Breast epithelium (tissue), 4 donors: Measurements from ENCODE around the gene MAST4. TPM values are rescaled to one million over a fixed set of nuclear protein-coding genes. Genes with fewer than 3 reads are reported as not detected.

ENCODE experiments used
- DNase-seq, 2 donors: peaks; one replicate each; pipeline ENCODE4 v3.0.0-alpha.2; 2019; ENCODE audit warnings: low spot score in 2 of 2
- H3K27ac ChIP-seq, 2 donors: fragments of 200-600 bp; sonication (generic) in 1 of 2; one replicate each; pipeline ENCODE4 v1.5.1; 2016 to 2019; ENCODE audit warnings: mild to moderate bottlenecking in 1 of 2
- H3K27me3 ChIP-seq, 2 donors: fragments of 200-600 bp; sonication (generic) in 1 of 2; one replicate each; pipeline versions ENCODE4 v1.5.1 to v1.6.0; 2017 to 2019; ENCODE audit warnings: control low read depth in 1 of 2, mild to moderate bottlenecking in 1 of 2
- H3K36me3 ChIP-seq: fragments of 200-600 bp; one replicate; pipeline ENCODE4 v1.5.1; 2019
- H3K4me1 ChIP-seq, 2 donors: fragments of 200-600 bp; sonication (generic); one replicate each; pipeline ENCODE4 v1.5.1; 2016 to 2019; ENCODE audit warnings: control low read depth in 1 of 2
- H3K4me3 ChIP-seq, 3 donors: fragments of 200-600 bp; sonication (generic); 1 replicate in 2 of 3; 2 replicates in 1 of 3; pipeline ENCODE4 v1.5.1; 2016 to 2019; ENCODE audit warnings: mild to moderate bottlenecking in 3 of 3, moderate library complexity in 2 of 3
- H3K9me3 ChIP-seq, 2 donors: fragments of 200-600 bp; sonication (generic) in 1 of 2; one replicate each; pipeline ENCODE4 v1.5.1; 2016 to 2019; ENCODE audit warnings: control low read depth in 1 of 2
- CTCF ChIP-seq, 3 donors: fragments of 450-650 bp; IDR thresholded peaks; one replicate each; pipeline ENCODE4 v1.5.1; 2016 to 2017; ENCODE audit warnings: antibody characterized with exemption in 3 of 3, mild to moderate bottlenecking in 3 of 3, moderate library complexity in 3 of 3
- POLR2A ChIP-seq: fragments of 450-650 bp; IDR thresholded peaks from one replicate; pipeline ENCODE4 v1.6.1; 2016; ENCODE audit warnings: antibody characterized with exemption, mild to moderate bottlenecking, moderate library complexity
- POLR2AphosphoS5 ChIP-seq, 3 donors: sonication (generic); formaldehyde crosslinking; IDR thresholded peaks; one replicate each; pipeline ENCODE4 v1.6.1; 2017; ENCODE audit warnings: antibody characterized with exemption in 3 of 3
- intact Hi-C: fragments of 100-400 bp; cut with DNase I; formaldehyde crosslinking; loops from one replicate; pipeline ENCODE4 v1.15.1; 2023; ENCODE audit warnings: low total_unique reads
- total RNA-seq, 3 donors: library from RNA; depleted of rRNA; stranded (reverse); fragments of >200 nt; gene quantifications; one replicate each; pipeline ENCODE4 v1.1.0, GENCODE V29; 2016

The MAST4 gene
- total RNA-seq, 3 donors from 2014 or later = 28.0 to 61.5 (median 50.1) TPM

DNA sequence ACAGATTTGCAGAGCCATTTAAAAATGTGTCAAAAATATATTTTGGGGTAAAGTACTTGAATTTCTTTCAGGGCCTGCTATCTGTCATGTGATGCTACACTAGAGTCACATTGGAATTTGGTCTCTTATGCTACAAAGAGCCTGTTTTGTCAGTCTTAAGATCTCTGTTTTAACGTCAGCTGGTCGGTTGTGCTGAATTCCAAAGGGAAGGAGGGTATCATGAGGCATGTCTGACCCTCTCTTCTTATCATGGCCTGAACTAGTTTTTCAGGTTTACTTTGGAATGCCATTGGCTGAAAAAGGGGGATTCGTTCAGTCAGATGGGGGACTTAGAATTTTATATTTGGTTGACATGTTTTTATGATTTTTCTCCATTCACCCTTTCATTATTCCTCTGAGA lies 309.8 kb downstream of the MAST4 start:
- H3K9me3 ChIP-seq = no peaks in the 10 kb centered on the region
- intact Hi-C loops = no loop called here
- no peak overlapping the region for H3K27ac ChIP-seq
- H3K4me3 ChIP-seq = no peak overlapping the region
- H3K27me3 ChIP-seq = no peaks in the 10 kb centered on the region
- DNase-seq = no peak
- TF ChIP-seq POLR2AphosphoS5 (IDR thresholded peaks at IDR 0.05) = no peak
- TF ChIP-seq POLR2A = no peak
- TF ChIP-seq CTCF (IDR thresholded peaks at IDR 0.05) = no peak
- H3K36me3 ChIP-seq = no peaks in the 10 kb centered on the region
- no peaks in the 10 kb centered on the region for H3K4me1 ChIP-seq

- Histone ChIP-seq H3K27me3 (no peaks in the 10 kb centered on the region), H3K9me3 (no peaks in the 10 kb centered on the region), H3K27ac (no peak overlapping the region), H3K4me3 (no peak overlapping the region), H3K4me1 (no peaks in the 10 kb centered on the region), H3K36me3 (no peaks in the 10 kb centered on the region)
- intact Hi-C loops = no loop called here
- no peak for TF ChIP-seq POLR2A
- DNase-seq = no peak
Observed at GRCh38 chr5:66908230-66908629, 312.0 kb downstream of the MAST4 start.

- no peaks in the 10 kb centered on the region for H3K36me3 ChIP-seq
- no peak overlapping the region for H3K27ac ChIP-seq
- no peaks in the 10 kb centered on the region for H3K4me1 ChIP-seq
- DNase-seq = no peak
- H3K9me3 ChIP-seq = no peaks in the 10 kb centered on the region
- H3K4me3 ChIP-seq = no peak overlapping the region
- no peaks in the 10 kb centered on the region for H3K27me3 ChIP-seq
- intact Hi-C loops = no loop called here
- TF ChIP-seq POLR2AphosphoS5 (IDR thresholded peaks at IDR 0.05) (no peak), POLR2A (no peak), CTCF (IDR thresholded peaks at IDR 0.05) (no peak)
Observed at GRCh38 chr5:66909364-66909763, 313.2 kb downstream of the MAST4 start.

GRCh38 chr5:66912787-66913186 lies 316.6 kb downstream of the MAST4 start:
- intact Hi-C loops = no loop called here

GRCh38 chr5:66915531-66915930 lies 319.3 kb downstream of the MAST4 start:
- intact Hi-C loops = no loop called here
- no peaks in the 10 kb centered on the region for H3K9me3 ChIP-seq
- no peak for DNase-seq
- no peaks in the 10 kb centered on the region for H3K36me3 ChIP-seq
- H3K27ac ChIP-seq = no peak overlapping the region
- no peaks in the 10 kb centered on the region for H3K4me1 ChIP-seq
- no peak overlapping the region for H3K4me3 ChIP-seq
- H3K27me3 ChIP-seq = no peaks in the 10 kb centered on the region
- no peak for TF ChIP-seq POLR2AphosphoS5 (IDR thresholded peaks at IDR 0.05)
- TF ChIP-seq CTCF (IDR thresholded peaks at IDR 0.05) = no peak
- TF ChIP-seq POLR2A = no peak

More at GRCh38 chr5:66912787-66913186, 316.6 kb downstream of the MAST4 start:
- no peaks in the 10 kb centered on the region for H3K36me3 ChIP-seq
- TF ChIP-seq POLR2A (no peak), POLR2AphosphoS5 (IDR thresholded peaks at IDR 0.05) (no peak), CTCF (IDR thresholded peaks at IDR 0.05) (no peak)
- H3K9me3 ChIP-seq = no peaks in the 10 kb centered on the region
- no peaks in the 10 kb centered on the region for H3K27me3 ChIP-seq
- no peaks in the 10 kb centered on the region for H3K4me1 ChIP-seq
- H3K27ac ChIP-seq = no peak overlapping the region
- H3K4me3 ChIP-seq = no peak overlapping the region
- no peak for DNase-seq

DNA sequence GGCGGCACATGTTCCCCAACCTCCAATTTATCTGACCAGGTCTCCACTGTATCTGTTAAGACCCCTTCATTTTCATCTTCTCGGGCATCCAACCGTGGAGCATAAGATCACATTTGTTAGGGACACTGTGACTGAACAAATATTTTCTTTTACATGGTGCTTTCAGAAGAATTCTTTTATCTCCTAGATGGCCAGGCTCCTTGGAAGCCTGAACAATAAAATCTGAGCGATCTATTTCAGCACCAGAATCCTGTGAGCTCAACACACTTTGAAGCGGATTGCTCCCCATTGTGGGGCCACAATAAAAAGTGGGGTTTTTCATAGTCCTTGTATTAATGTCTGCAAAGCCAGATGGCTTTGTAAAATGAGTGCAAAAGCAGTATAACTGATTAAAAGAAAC lies 326.7 kb downstream of the MAST4 start:
- Histone ChIP-seq H3K27ac (no peak overlapping the region), H3K4me3 (no peak overlapping the region), H3K27me3 (no peaks in the 10 kb centered on the region), H3K36me3 (no peaks in the 10 kb centered on the region), H3K4me1 (no peaks in the 10 kb centered on the region), H3K9me3 (no peaks in the 10 kb centered on the region)
- no peak for DNase-seq
- no peak for TF ChIP-seq POLR2AphosphoS5 (IDR thresholded peaks at IDR 0.05)
- no peak for TF ChIP-seq POLR2A
- TF ChIP-seq CTCF (IDR thresholded peaks at IDR 0.05) = no peak
- intact Hi-C loops = no loop called here
